Endodermal cell (in vitro differentiated cells): ENCODE measurements around the gene OR1M1. TPM values are rescaled to one million over a fixed set of nuclear protein-coding genes. Genes with fewer than 3 reads are reported as not detected.

Experiments used
- DNase-seq: peaks from one replicate; pipeline ENCODE4 v3.0.0-alpha.2; 2017
- H3K27ac ChIP-seq: 2 replicates; pipeline ENCODE4 v1.5.1; 2013; ENCODE audit warnings: mild to moderate bottlenecking, low read depth, low read length, moderate library complexity
- H3K27me3 ChIP-seq: 2 replicates; pipeline ENCODE4 v1.6.1; 2013; ENCODE audit warnings: mild to moderate bottlenecking, low read length, moderate library complexity; ENCODE audit not compliant: insufficient read depth, control insufficient read depth, poor library complexity, severe bottlenecking
- H3K36me3 ChIP-seq: 2 replicates; pipeline ENCODE4 v1.7.0; 2013; ENCODE audit warnings: mild to moderate bottlenecking, low read length, moderate library complexity; ENCODE audit not compliant: control insufficient read depth, insufficient read depth
- H3K4me1 ChIP-seq: one replicate; pipeline ENCODE4 v1.7.0; 2013; ENCODE audit warnings: low read length; ENCODE audit not compliant: control insufficient read depth, insufficient read depth
- H3K4me3 ChIP-seq: 2 replicates; pipeline ENCODE4 v1.5.1; 2013; ENCODE audit warnings: mild to moderate bottlenecking, low read length, moderate library complexity
- H3K9ac ChIP-seq: 2 replicates; pipeline ENCODE4 v1.6.1; 2013; ENCODE audit warnings: mild to moderate bottlenecking, low read length, moderate library complexity; ENCODE audit not compliant: poor library complexity, severe bottlenecking; ENCODE audit errors: extremely low read depth
- H3K9me3 ChIP-seq: 2 replicates; pipeline ENCODE4 v1.6.1; 2013; ENCODE audit warnings: mild to moderate bottlenecking, low read length, moderate library complexity; ENCODE audit not compliant: control insufficient read depth
- H3K27ac Mint-ChIP-seq: 2 replicates; pipeline ENCODE4 v1.8.0; 2020; ENCODE audit warnings: mixed read lengths
- H3K27me3 Mint-ChIP-seq: 2 replicates; pipeline ENCODE4 v1.8.0; 2021; ENCODE audit warnings: mild to moderate bottlenecking, mixed read lengths; ENCODE audit not compliant: insufficient read depth
- H3K36me3 Mint-ChIP-seq: 2 replicates; pipeline ENCODE4 v1.8.0; 2020; ENCODE audit warnings: low read depth, mixed read lengths
- H3K4me1 Mint-ChIP-seq: 2 replicates; pipeline ENCODE4 v1.8.0; 2020; ENCODE audit warnings: mixed read lengths
- H3K4me3 Mint-ChIP-seq: 2 replicates; pipeline ENCODE4 v1.8.0; 2020; ENCODE audit warnings: mild to moderate bottlenecking, moderate library complexity, mixed read lengths
- H3K9me3 Mint-ChIP-seq: 2 replicates; pipeline ENCODE4 v1.8.0; 2020; ENCODE audit warnings: mild to moderate bottlenecking, mixed read lengths
- CTCF ChIP-seq: fragments of 200-600 bp; sonication (generic); conservative IDR thresholded peaks from 2 replicates; pipeline ENCODE4 v1.5.0; 2021; ENCODE audit warnings: antibody characterized with exemption, mild to moderate bottlenecking
- WGBS, 2 experiments: methylation state at CpG; one replicate each; pipeline versions ENCODE4 v1.1.5 to v1.1.7; 2013; ENCODE audit warnings: missing lambda C conversion rate in 2 of 2, mixed read lengths in 1 of 2; ENCODE audit not compliant: insufficient coverage in 1 of 2, insufficient read length in 1 of 2; 5-methylcytosine and 5-hydroxymethylcytosine counted together
- total RNA-seq, 2 donors: library from RNA; stranded (reverse); fragmentation: NEBNext Ultra II Directional in 1 of 2; extraction: Animal tissue kit (Norgen Biotek cat#: 25700) in 1 of 2; gene quantifications; 2 replicates in 1 of 2; 3 replicates in 1 of 2; pipeline ENCODE4 v1.2.1, GENCODE V29; 2021

Gene OR1M1
- total RNA-seq, 2 donors from 2014 or later = not detected

- no peak overlapping the region for H3K9ac ChIP-seq
- H3K9me3 ChIP-seq = peaks cover 19% of the 10 kb centered on the region
- no peak overlapping the region for H3K4me3 Mint-ChIP-seq
- no peaks in the 10 kb centered on the region for H3K36me3 ChIP-seq
- no peak overlapping the region for H3K4me3 ChIP-seq
- H3K9me3 Mint-ChIP-seq = peaks cover 59% of the 10 kb centered on the region
- H3K27me3 ChIP-seq = no peaks in the 10 kb centered on the region
- no peaks in the 10 kb centered on the region for H3K4me1 ChIP-seq
- H3K27me3 Mint-ChIP-seq = no peaks in the 10 kb centered on the region
- no peak overlapping the region for H3K27ac ChIP-seq
- TF ChIP-seq CTCF = no peak
- no peaks in the 10 kb centered on the region for H3K36me3 Mint-ChIP-seq
- DNase-seq = no peak
- 72 to 86% methylated on average over 2 to 3 of the region's 3 CpGs for WGBS, 2 experiments
- H3K4me1 Mint-ChIP-seq = no peaks in the 10 kb centered on the region
- H3K27ac Mint-ChIP-seq = no peak overlapping the region
These were observed 41.3 kb downstream of the OR1M1 start for GRCh38 chr19:9128171-9128570.

- peaks cover 40% of the 10 kb centered on the region for H3K9me3 Mint-ChIP-seq
- no peak overlapping the region for H3K27ac Mint-ChIP-seq
- no peaks in the 10 kb centered on the region for H3K4me1 Mint-ChIP-seq
- H3K36me3 Mint-ChIP-seq = no peaks in the 10 kb centered on the region
- no peak overlapping the region for H3K4me3 ChIP-seq
- no peak overlapping the region for H3K9ac ChIP-seq
- no peaks in the 10 kb centered on the region for H3K36me3 ChIP-seq
- peaks cover 2% of the 10 kb centered on the region for H3K27me3 Mint-ChIP-seq
- H3K4me3 Mint-ChIP-seq = no peak overlapping the region
- no peak for DNase-seq
- H3K9me3 ChIP-seq = peaks cover 16% of the 10 kb centered on the region
- no peaks in the 10 kb centered on the region for H3K4me1 ChIP-seq
- H3K27ac ChIP-seq = no peak overlapping the region
- WGBS, 2 experiments = 80 to 100% methylated on average over 1 of the region's 1 CpG
- no peak for TF ChIP-seq CTCF
- no peaks in the 10 kb centered on the region for H3K27me3 ChIP-seq
These were observed 44.1 kb downstream of the OR1M1 start for GRCh38 chr19:9130965-9131364.

- 72 to 84% methylated on average over 4 to 5 of the region's 5 CpGs for WGBS, 2 experiments
- Histone ChIP-seq H3K4me1 (no peaks in the 10 kb centered on the region), H3K9ac (no peak overlapping the region), H3K4me3 (no peak overlapping the region), H3K27ac (no peak overlapping the region), H3K27me3 (no peaks in the 10 kb centered on the region), H3K36me3 (no peaks in the 10 kb centered on the region), H3K9me3 (peaks cover 10% of the 10 kb centered on the region)
- peaks cover 27% of the 10 kb centered on the region for H3K9me3 Mint-ChIP-seq
- no peak overlapping the region for H3K4me3 Mint-ChIP-seq
- no peak for DNase-seq
- no peak overlapping the region for H3K27ac Mint-ChIP-seq
- TF ChIP-seq CTCF = no peak
- H3K36me3 Mint-ChIP-seq = no peaks in the 10 kb centered on the region
- H3K4me1 Mint-ChIP-seq = no peaks in the 10 kb centered on the region
- H3K27me3 Mint-ChIP-seq = peaks cover 2% of the 10 kb centered on the region
These were observed 45.6 kb downstream of the OR1M1 start for GRCh38 chr19:9132422-9132821.
